Heart left ventricle (tissue), 16 donors: ENCODE results near the gene TNS3. TPM values are rescaled to one million over a fixed set of nuclear protein-coding genes. Genes with fewer than 3 reads are reported as not detected.

Experiments used
- ATAC-seq, 4 donors: fragments of 200-7000 bp; cut with Tn5 transposase; one replicate each; pipeline ENCODE4 v1.9.1; 2020 to 2022; ENCODE audit warnings: moderate library complexity in 4 of 4, mild to moderate bottlenecking in 3 of 4, moderate number of reproducible peaks in 1 of 4
- DNase-seq, 5 donors: peaks; one replicate each; pipeline ENCODE4 v3.0.0-alpha.2; 2020
- H3K27ac ChIP-seq, 12 donors: fragments of 200-600 bp; sonication (generic) in 4 of 12; one replicate each; pipeline versions ENCODE4 v1.5.0 to v1.8.0; 2016 to 2022; ENCODE audit warnings: mild to moderate bottlenecking in 2 of 12
- H3K27me3 ChIP-seq, 9 donors: fragments of 200-600 bp; sonication (generic) in 2 of 9; one replicate each; pipeline versions ENCODE4 v1.5.1 to v1.8.0; 2016 to 2022; ENCODE audit warnings: mild to moderate bottlenecking in 3 of 9
- H3K36me3 ChIP-seq, 9 donors: fragments of 200-600 bp; sonication (generic) in 2 of 9; one replicate each; pipeline versions ENCODE4 v1.5.0 to v1.8.0; 2018 to 2022; ENCODE audit warnings: mild to moderate bottlenecking in 2 of 9
- H3K4me1 ChIP-seq, 12 donors: fragments of 200-600 bp; sonication (generic) in 4 of 12; one replicate each; pipeline versions ENCODE4 v1.5.0 to v1.8.0; 2016 to 2022; ENCODE audit warnings: mild to moderate bottlenecking in 3 of 12
- H3K4me3 ChIP-seq, 12 donors: fragments of 200-600 bp; sonication (generic) in 4 of 12; one replicate each; pipeline versions ENCODE4 v1.5.0 to v1.8.0; 2017 to 2022; ENCODE audit warnings: mild to moderate bottlenecking in 9 of 12, moderate library complexity in 4 of 12
- H3K9me3 ChIP-seq, 12 donors: fragments of 200-600 bp; sonication (generic) in 4 of 12; one replicate each; pipeline versions ENCODE4 v1.5.0 to v1.8.0; 2016 to 2022; ENCODE audit warnings: mild to moderate bottlenecking in 1 of 12
- POLR2A ChIP-seq, 2 donors: fragments of 450-650 bp; IDR thresholded peaks; one replicate each; pipeline ENCODE4 v1.6.1; 2017; ENCODE audit warnings: antibody characterized with exemption in 2 of 2, mild to moderate bottlenecking in 2 of 2, moderate library complexity in 2 of 2
- WGBS, 4 donors: extraction: QIAGEN DNeasy Blood & Tissue Kit in 2 of 4; methylation state at CpG; one replicate each; pipeline versions ENCODE4 v1.1.5 to v1.1.7; 2013 to 2018; 5-methylcytosine and 5-hydroxymethylcytosine counted together
- intact Hi-C, 10 donors: fragments of 100-400 bp; cut with DNase I; formaldehyde crosslinking; loops; one replicate each; pipeline versions ENCODE4 v1.11.1 to v1.14.2; 2022
- polyA plus RNA-seq, 2 donors: library from polyadenylated mRNA; stranded (reverse); fragments of 200-250 nt; gene quantifications; one replicate each; pipeline ENCODE4 v1.2.3, GENCODE V29; 2013
- total RNA-seq, 9 donors: library from RNA; depleted of rRNA in 2 of 9; stranded (reverse); fragments of >200 nt in 2 of 9; fragmentation: NEBNext Ultra II Directional in 3 of 9; extraction: Animal tissue kit (Norgen Biotek cat#: 25700) in 3 of 9; gene quantifications; one replicate each; pipeline versions ENCODE4 v1.1.0 to v1.2.4, GENCODE V29; 2016 to 2023
- TF ChIP-seq, protein P1 (sequence below), 12 donors: fragments of 200-600 bp; sonication (generic) in 4 of 12; IDR thresholded peaks; one replicate each; pipeline versions ENCODE4 v1.5.0 to v1.8.0; 2018 to 2022; ENCODE audit warnings: antibody characterized with exemption in 12 of 12, mild to moderate bottlenecking in 5 of 12
- donor health status: ischemic (EF 13 %, LVEDD 7.1; RV severe dilation, severe dysfunction).
- donor health status: healthy with polysubstance abuse.
- donor health status: DM: no; HTN: yes; CAD: no.
- donor health status: DM: no; HTN: no; CAD: no.
- donor health status: ischemic (EF 25% LVEDD 6.9; RV normal size, moderate dysfunction).
- donor health status: ischemic (EF 25% LVEDD 5.7; RV mildly dilated, moderate dysfunction).
- donor health status: healthy.
- donor health status: DM: yes; HTN: yes; CAD: no.
- donor health status: ischemic (EF 35%, LVEDD 5.7; RV mildly dilated, moderate dysfunction).
- donor health status: nonischemic (EF 11% LVEDD 7.7; RV severe dilation, severe dysfunction).
- donor health status: DM: yes; HTN: yes; CAD: no.
- donor health status: PGD.
- donor health status: ischemic (EF 29% LVEDD 5.4; RV normal size, mild dysfunction).
- donor health status: nonischemic (EF 23%, LVEDD 6.1; RV moderate dilation, normal function).

The TNS3 gene
- total and polyA plus RNA-seq, 11 donors = 10.1 to 116 (median 32.7) TPM

DNA sequence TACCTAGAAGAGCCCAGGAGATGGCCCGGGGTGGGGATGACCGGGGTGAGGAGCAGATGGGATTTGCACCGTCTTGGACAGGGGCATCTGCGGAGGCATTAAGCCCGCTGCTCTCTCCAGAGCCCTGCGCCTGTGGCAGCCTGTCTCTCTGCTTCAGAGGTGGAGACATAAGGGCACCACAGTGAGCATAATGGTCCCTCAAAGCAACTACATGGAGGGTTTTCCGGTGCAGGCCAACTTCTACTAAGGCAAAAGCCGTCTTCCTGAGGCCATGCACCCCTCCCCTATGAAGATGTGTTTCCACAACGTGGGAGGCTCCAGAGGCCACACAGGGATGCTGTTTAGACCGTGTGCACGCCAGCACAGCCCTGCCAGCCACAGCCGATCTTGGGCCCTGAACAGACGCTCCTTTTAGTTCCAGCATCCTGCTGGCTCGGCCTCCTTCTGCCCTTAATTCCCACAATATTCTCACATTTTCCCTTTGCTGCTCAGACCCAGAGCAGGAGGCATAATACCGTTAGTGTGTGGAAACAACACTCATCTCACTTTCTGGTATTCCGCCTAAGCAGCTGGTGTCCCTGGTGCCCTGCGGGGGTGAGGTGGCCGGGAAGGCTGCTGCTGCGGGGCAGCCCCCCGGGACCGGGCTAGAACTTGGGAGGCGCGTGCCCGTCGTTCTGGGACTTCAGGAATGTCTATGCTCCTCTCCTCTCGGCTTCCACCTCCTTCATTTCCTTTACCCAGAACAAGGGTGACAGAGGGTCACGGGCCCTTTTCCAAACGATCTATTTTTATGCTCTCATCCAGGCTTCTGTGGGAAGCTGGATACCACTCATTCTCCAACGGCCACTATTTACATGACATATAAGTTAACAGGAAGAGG lies 266.9 kb downstream of the TNS3 start:
- peaks cover 0 to 74% (median 46%) of the 10 kb centered on the region in 12 donors for H3K4me1 ChIP-seq
- WGBS, 4 donors = 26 to 35% (median 28%) methylated on average over 25 to 29 of the region's 29 CpGs
- intact Hi-C loops = no loop called here
- no peak for TF ChIP-seq POLR2A (IDR thresholded peaks at IDR 0.05)
- TF ChIP-seq, protein P1, sequence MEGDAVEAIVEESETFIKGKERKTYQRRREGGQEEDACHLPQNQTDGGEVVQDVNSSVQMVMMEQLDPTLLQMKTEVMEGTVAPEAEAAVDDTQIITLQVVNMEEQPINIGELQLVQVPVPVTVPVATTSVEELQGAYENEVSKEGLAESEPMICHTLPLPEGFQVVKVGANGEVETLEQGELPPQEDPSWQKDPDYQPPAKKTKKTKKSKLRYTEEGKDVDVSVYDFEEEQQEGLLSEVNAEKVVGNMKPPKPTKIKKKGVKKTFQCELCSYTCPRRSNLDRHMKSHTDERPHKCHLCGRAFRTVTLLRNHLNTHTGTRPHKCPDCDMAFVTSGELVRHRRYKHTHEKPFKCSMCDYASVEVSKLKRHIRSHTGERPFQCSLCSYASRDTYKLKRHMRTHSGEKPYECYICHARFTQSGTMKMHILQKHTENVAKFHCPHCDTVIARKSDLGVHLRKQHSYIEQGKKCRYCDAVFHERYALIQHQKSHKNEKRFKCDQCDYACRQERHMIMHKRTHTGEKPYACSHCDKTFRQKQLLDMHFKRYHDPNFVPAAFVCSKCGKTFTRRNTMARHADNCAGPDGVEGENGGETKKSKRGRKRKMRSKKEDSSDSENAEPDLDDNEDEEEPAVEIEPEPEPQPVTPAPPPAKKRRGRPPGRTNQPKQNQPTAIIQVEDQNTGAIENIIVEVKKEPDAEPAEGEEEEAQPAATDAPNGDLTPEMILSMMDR (IDR thresholded peaks at IDR 0.05) = no peak
- peak overlapping the region in 7 of 12 donors; percentile 17 to 35 (median 27) for H3K4me3 ChIP-seq
- DNase-seq (peak; percentile 63 to 78 (median 66)), ATAC-seq (peak; percentile 47 to 86 (median 76))
- H3K27ac ChIP-seq = peak overlapping the region; percentile 41 to 87 (median 79)
- H3K9me3 ChIP-seq = no peaks in the 10 kb centered on the region
- peaks cover 0 to 33% (median 4%) of the 10 kb centered on the region in 9 donors for H3K36me3 ChIP-seq
- H3K27me3 ChIP-seq = no peaks in the 10 kb centered on the region

DNA sequence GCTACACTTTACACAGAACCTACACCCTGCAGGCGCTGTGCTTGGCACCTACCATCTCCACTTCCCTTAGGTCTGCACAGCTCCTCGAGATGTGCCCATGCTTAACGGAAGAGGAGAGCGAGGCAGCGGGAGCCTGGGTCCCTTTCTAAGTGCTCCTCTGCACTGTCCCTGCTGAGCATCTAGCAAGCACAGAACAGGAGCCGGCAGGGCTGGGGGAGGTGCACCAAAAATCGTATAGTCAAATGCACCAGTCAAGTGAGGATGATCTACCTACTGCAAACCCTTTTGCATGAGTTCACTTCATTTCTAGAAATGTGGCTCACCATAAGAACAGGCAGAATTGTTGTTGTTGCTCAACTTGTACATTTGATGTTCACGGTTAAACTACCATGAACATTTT lies 267.7 kb downstream of the TNS3 start:
- peak in 1 of 4 donors; percentile 7 for ATAC-seq

DNA sequence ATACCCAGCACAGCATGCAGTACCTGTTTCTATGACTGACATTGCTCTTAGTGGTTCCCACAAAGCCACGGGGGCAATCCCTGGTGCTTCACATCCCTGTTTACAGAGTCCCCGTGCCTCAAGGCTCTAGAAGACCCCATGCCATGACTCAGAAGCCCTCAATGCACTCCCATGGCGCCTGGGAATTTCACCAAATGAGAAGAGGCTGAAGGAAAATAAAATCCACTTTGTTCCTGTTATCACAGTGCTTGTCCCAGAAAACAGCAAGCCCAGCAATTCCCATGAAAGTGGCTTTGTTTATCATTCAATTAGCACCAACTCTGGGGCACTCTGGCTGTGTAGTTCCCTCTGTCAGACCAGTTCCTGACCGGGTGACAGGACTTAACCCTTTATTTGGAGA lies 268.3 kb downstream of the TNS3 start:
- intact Hi-C loops = no loop called here
- peaks cover 0 to 69% (median 43%) of the 10 kb centered on the region in 12 donors for H3K4me1 ChIP-seq
- peaks cover 0 to 27% (median 3%) of the 10 kb centered on the region in 9 donors for H3K36me3 ChIP-seq
- ATAC-seq (no peak), DNase-seq (no peak)
- no peak overlapping the region for H3K4me3 ChIP-seq
- H3K27me3 ChIP-seq = no peaks in the 10 kb centered on the region
- 60 to 64% (median 61%) methylated on average over 4 of the region's 4 CpGs for WGBS, 4 donors
- H3K9me3 ChIP-seq = peaks cover 0 to under 1% (median 0%) of the 10 kb centered on the region in 12 donors
- peak overlapping the region in 5 of 12 donors; percentile 79 to 87 (median 81) for H3K27ac ChIP-seq
- TF ChIP-seq, protein P1 (IDR thresholded peaks at IDR 0.05) = no peak
- no peak for TF ChIP-seq POLR2A (IDR thresholded peaks at IDR 0.05)

More for the DNA sequence above, 267.7 kb downstream of the TNS3 start:
- 73 to 78% (median 76%) methylated on average over 8 of the region's 8 CpGs for WGBS, 4 donors
- Histone ChIP-seq H3K9me3 (no peaks in the 10 kb centered on the region), H3K27me3 (no peaks in the 10 kb centered on the region), H3K4me3 (no peak overlapping the region), H3K36me3 (peaks cover 0 to 31% (median 3%) of the 10 kb centered on the region in 9 donors), H3K4me1 (peaks cover 0 to 75% (median 45%) of the 10 kb centered on the region in 12 donors), H3K27ac (peak overlapping the region in 11 of 12 donors; percentile 41 to 87 (median 79))
- TF ChIP-seq, protein P1 (IDR thresholded peaks at IDR 0.05) = no peak
- TF ChIP-seq POLR2A (IDR thresholded peaks at IDR 0.05) = no peak
- no peak for DNase-seq
- intact Hi-C loops = no loop called here

DNA sequence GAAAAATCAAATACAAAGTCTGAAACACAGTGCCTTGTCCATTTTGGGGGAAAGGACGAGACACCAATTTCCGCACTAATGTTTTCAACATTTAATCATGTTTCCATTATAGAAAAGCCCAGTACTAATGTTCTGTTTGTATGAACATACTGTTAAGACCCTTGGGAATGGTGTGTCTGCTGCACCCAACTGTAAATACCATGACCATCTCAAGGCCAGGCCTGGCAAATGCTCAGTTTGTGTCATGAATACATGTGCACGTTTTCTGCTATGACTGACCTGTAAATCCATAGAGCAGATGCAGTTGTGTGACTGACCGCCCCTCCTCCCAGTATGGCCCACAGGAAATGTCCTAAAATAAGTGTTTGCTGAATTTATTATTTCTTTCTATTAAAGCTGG lies 270.0 kb downstream of the TNS3 start:
- 85 to 90% (median 88%) methylated on average over 4 of the region's 4 CpGs for WGBS, 4 donors
- H3K36me3 ChIP-seq = peaks cover 0 to 19% (median 0%) of the 10 kb centered on the region in 9 donors
- intact Hi-C loops = no loop called here
- DNase-seq (no peak), ATAC-seq (no peak)
- no peaks in the 10 kb centered on the region for H3K27me3 ChIP-seq
- H3K4me3 ChIP-seq = no peak overlapping the region
- peaks cover 0 to 7% (median 0%) of the 10 kb centered on the region in 12 donors for H3K9me3 ChIP-seq
- H3K27ac ChIP-seq = no peak overlapping the region
- peaks cover 0 to 52% (median 35%) of the 10 kb centered on the region in 12 donors for H3K4me1 ChIP-seq
- no peak for TF ChIP-seq POLR2A (IDR thresholded peaks at IDR 0.05)
- TF ChIP-seq, protein P1 (IDR thresholded peaks at IDR 0.05) = no peak
